HG03565 (cell line): ENCODE measurements around the gene RIC8B.

Source experiments
- ATAC-seq: cut with Tn5 transposase; IDR thresholded peaks from one replicate; pipeline ENCODE4 v1.9.1; 2021; ENCODE audit warnings: mild to moderate bottlenecking, moderate library complexity; ENCODE audit not compliant: unreplicated experiment

The RIC8B gene

DNA sequence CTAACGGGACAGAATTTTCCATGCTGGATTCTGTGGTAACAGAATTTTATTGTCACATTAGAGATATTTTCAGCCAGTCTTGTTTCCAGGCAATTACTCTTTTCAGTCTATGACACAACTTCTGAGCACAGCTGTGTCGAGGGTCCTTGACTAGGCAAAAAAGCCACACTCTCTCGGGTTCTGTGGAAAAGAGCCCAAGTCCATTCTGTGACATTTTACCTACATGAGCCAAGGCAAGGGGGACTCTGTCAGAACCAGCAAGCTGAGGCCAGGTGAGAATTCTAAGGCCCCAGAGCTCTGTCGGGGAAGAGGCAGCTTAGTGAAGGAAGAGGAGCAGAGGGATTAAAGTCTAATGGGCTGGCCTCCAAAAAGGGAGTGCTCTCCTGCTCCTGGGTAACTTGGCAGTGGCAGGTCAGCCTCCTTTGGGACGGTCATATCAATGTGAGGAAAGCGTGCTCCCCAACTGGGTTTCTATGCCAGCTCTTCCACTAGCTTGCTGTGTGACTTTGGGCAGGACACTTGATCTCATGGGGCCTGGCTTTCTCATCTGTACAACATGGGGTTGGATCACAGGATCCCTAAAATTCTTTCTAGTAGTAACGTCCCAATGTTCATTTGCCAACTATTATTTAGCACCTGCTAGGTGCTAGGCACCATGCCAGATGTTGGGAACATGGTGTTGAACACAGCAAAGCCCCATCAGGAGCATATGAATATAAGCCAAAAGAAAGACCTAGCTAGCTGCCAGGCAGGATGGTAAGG, 16.0 kb upstream of the RIC8B start:
- no peak for ATAC-seq

DNA sequence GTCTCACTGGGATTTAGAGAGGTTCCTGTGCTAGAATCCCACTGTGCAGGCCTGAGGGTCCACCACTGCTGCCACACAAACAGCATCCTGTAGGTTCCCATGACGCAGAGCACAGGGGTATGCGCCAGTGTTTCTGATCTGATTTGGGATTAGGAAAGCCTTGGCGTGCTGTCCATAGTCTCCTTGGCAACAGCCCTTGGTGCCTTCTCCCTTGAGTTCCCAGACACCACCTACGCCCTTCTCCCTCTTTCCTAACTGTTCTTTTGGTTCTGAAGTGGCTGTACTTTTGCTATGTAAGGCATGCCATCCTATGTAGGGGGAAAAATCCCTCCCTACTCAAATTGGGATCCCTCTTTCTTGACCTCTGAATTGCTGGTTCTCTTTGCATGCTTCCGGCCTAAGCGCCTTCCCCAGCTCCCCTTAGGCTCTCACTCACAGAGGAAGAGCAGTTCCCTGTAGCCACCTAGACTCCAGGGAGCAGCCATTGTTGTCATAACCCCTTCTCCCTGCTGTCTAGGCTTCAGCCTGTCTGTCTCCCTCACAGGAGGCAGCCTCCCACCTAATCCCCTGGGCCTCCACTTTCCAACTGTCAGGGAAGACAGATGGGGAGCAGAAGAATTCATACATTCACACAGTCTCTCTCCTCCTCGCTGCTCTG, 14.8 kb upstream of the RIC8B start:
- ATAC-seq, result no peak

DNA sequence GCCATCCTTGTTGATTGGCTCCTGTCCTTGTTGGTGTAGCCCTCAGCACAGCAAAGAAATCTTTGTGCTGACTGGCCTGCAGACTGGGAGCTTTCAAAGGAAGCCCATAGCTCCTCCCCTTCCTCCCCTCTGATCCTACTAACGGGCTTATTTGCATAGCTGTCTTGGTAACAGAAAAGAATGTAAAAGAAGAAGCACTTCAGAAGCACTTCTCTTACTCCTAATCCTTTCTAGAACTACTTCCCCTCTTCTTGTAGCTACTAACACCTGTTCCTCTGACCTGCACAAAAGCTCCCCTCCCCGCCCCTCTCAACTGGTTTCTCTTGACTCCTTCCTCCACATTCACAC, 14.3 kb upstream of the RIC8B start:
- ATAC-seq, result peak; percentile 98

DNA sequence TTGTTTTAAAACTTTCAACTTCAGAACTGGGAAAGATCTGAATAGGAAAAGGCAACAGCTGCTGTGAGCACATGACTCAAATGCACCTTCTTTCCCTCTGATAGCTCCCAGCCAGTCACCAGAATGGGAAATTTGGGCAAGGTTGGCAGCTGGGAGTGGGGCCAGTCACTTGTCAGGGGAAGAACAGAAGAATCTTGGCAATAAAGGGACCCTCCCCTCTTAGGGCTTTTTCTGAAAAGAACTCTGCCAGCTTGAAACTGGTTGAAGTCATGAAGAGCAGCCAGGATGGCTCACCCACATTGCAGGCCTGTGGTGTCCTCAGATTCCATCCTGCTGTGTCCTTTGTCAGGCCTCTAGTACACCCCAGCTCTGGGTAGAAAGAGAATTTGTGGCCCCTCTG, 10.3 kb upstream of the RIC8B start:
- no peak for ATAC-seq

DNA sequence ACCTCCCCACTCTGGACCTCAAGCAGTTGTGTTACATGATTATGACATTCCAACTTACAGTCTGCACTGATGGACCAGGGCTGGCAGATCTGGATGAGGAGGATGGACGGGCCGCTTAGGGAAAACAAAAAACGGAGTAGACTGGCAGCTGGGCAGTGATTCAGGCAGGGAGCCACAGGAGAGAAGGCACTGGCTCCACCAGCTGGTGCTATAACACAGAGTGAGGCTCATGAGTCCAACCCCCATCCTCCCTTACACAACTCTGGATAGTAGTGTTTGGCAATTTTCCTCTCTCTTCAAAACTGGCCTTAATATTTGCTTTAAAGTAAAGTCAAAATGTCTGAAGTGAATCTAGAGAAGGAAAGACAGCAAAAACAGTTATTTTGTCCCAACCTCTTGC, 9.7 kb upstream of the RIC8B start:
- ATAC-seq, result no peak

DNA sequence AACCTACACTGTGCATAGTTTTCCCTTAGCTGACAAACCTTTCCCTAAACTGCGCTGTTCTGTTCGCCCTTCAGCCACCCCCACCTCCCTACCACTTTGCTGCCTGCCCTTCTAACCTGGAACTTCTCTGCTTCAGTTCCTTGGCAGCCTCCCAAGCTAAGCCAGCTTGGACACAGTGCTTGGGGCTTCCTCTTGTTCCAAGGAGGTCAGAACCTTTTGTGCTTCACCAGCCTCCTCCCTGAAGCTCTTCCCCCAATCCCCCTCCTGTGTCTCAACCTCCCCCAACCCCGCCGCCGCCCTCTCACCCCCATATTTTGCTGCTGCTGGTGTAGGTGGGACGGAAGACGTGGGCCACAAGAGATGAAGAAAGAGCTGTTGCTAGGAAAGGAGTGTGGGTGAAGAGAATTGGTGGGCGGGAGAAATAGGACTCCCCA, 8.1 kb upstream of the RIC8B start:
- ATAC-seq, result no peak

DNA sequence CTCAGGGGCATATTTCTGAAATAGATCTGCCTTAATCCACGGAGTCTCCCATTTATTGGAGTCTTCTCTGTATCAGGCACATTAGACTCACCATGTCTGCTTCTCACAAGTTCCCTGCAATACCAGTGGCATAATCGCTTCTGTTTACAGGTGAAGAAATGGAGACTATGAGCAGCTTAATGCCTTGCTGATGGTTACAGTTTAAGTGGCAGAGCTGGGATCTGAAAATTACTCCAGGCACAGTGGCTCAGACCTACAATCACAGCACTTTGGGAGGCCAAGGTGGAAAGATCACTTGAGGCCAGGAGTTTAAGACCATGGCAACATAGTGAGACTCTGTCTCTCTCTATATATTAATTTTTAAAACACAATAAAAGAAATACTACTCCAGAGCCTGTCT, 7.3 kb upstream of the RIC8B start:
- ATAC-seq, result no peak

DNA sequence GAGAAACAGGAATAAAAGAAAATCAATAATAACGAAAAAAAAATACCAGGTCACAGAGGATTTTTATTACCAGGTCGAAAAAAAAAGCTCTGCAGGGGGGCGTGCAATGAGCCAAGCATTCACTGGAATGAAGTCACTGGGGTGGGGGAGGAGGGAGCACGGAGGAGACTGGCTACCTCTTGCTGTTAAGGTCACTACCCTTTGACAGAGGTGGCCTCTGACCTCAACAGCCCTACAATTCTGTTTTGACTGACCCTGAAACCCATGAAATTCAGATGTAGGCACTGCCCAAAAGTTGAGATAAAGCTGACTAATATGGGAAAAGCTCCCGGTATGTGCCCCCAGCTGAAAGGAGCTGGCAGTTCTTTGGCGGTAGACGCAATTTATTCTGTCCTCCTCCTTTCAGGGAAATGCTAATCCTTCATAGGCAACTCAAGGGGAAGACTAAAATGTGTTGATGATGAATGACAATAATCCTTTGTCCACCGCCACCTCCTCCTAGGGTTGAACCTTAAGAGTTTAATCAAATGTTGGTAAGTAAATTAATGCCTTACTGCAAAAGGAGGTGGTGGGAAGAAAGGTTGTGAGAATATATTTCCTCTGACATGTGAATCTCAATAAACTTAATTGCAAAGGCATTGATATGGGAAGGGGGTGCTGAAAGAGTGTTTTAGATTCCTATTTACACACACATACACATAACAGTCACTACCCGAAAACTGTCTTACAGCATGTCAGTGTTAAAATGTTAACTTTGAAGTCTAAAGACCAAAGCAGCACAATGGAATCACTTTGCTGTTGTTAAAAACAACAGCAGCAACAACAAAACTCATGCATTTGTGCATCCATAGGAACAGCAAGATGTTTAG, 6.3 kb upstream of the RIC8B start:
- ATAC-seq, result no peak

DNA sequence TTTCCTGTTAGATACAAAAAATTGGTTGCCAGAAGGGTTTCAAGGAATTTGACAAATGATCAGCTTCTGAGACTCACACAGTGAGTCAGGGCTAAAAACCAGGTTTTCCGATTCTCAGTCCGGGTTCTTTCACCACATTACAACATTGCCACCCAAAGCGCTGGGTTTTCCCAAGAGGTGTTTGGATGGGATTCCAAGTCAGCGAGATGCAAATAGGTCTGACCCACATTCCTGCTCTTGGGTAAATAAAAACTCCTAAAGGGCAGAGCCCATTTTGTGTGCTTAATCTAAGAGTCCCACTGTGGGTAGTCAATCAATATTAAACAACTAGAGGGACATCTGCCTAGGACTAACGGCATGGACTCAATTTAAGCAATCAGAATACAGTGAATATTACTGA, 5.4 kb upstream of the RIC8B start:
- ATAC-seq, result no peak

DNA sequence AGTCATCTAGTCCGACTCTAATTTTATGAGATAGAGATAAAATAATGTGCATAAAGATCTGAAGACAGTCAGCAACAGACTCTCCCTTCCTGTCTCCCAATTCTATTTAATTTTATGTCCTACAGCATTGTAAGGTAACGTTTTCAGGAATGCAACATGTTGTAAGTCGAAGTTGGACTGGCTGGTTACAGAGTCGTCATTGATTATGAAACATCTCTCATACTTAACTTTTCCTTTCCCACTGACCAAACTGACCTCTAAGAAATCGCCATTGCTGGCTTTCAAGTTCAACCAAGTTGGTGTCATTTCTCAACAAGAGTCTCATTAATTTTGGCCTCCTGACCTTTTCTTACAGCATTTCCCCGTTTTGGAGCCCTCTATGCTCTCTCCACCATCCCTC, 4.9 kb upstream of the RIC8B start:
- ATAC-seq, result no peak

DNA sequence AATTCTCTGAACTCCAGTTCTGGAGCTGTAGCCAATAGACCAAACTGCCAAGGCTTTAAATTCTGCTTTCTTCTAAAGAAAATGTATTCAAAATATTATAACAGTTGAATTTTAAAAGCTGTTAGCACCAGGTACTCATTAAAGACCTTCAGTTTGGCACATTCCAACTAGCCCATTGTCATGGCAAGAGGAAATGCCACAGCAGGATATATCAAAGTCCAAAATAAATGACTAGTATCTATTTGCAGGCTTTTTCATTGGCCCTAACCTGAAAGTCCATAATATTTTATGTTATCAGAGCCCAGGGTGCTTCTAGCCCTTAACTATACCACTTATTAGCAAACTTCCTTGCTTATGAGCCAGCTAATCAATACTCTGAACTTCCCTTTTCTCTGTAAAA, 3.1 kb upstream of the RIC8B start:
- no peak for ATAC-seq

DNA sequence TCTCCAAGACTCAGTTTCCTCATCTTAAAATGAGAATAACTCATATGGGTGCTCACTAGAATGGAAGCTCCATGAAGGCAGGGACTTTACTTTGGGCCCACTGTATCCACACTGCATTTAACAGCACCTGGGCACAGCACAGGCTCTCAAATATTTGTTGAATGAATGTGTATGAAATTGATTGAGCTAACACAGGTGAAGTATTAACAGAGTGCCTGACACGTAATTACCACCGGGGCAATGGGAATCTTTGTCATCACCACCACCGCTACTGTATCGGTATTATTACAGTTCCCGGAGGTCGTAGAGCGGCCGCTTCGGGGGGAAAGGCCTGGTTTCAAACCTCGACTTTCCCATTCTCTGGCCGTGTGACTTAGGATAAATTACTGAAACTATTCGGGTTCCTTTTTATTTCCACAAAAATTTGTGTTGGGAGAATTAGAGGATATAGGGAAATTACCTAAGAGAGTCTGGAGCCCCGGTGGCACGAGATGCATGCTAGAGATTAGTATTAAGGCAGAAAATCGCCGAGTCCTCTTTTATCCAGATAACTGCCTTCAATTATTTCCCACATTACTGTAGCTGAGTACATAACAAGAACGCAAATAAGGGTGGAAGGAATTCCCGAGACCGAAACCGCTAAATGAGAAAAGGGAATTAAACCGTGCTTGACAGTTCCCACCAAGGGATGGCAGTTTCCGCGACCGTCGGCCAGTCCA, 1.0 kb upstream of the RIC8B start:
- ATAC-seq, result no peak

DNA sequence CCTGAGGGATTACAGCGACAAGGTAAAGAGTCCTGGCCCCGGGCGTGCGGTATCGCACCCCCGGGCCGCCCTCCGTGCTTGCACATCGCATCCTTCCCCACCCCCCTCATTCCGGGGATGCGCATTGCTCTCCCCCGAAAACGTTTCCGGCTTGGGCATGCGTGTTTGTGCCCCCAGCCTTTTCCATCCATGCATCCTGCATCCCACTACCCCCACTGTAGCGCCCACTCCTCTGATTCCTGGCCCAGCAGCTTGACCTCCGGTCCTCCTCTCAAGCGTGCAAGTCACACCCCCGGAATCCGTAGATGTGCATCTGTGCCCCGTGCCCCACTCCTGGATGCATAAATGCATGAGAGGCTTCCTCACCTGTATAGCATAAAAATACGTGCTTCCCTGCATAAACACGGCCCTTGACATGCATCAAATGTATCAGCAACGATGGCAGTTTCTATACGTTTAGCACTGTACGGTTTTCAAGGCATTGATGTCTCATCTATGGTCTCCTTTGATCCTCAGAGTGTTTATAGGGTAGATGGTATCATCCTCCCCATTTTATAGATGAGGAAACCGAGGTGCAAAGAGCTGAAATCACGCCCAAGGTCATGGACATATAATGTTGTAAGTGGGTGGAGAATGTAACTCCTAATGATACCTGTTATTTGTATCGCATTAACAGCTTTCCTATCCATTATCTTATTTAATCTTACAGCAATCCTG, 484 bp downstream of the RIC8B start:
- no peak for ATAC-seq

DNA sequence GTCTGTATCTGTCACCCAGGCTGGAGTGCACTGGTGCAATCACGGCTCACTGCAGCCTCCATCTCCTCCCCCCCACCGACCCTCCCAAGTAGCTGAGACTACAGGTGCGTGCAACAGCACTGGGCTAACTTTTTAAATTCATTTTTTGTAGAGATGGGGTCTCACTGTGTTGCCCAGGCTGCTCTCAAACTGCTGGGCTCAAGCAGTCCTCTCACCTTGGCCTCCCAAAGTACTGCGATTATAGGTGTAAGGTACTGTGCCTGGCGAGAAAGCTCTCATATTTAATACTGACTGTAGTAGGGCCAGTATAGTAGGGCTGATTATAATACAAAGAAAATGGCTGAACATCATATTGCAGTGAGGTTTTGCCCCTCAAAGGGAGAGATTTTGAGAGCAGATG, 2.4 kb downstream of the RIC8B start:
- no peak for ATAC-seq

DNA sequence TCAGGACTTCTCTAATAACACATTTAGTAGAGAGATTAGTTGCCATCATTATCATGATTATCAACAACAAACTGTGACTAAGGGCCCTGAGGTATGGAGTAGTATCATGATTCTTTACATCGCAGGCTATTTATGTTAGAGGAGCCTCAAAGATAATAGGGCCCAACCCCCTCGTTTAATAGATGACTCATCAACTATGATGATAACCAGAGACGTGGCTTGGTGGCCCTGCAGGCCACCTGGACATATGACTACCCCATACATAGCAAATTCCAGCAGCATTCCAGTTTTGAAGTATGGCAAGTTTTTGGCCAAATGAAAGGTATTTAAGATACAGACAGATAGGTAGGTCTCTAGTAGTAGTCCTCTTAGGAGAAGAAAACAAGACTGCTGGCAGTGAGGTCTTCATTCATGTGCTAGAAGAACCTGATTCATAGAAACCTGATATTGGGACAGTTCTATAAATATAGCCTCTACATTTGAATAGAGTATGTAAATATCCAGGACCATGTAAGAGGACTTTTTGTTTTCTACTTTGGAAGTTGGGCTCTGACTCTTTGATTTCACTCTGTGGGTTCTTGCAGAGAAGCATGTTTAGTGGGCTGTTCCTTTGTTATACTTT, 5.6 kb downstream of the RIC8B start:
- no peak for ATAC-seq

DNA sequence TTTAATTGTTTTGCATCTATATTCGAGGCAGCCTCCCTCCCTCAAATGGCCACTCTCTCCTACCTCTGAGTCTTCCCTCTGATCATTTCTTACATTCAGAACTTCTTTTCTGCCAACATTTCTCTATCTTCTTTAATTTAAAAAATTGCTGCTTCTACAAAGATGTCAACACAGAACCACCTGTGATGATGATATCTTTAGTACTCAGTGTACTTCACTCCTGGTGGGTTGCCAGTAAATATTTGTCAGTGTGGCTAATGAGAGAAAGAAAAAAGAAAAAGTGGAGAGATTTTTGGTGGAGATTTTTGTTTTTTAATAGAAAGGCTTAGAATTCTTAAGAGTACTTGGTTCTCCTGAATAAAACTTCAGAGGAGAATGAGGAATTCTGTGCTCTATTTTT, 8.1 kb downstream of the RIC8B start:
- no peak for ATAC-seq

DNA sequence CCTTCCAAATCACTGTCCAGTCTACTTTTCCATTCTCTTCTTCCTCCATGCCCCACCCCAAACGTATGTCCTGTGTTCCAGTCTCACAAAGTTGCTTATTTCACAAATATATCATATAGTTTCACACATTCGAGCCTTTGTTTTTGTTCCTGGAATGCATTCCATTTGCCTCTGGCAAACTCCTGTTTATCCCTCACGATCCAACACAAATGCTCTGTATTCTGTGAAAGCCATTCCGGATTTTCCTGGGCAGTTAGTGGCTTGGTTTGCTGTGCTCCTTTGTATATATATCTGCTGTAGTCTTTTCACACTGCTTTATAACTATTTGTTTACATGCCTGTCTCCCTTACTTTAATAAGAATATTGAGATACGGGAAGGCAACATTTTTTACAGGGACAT, 9.0 kb downstream of the RIC8B start:
- ATAC-seq, result no peak

DNA sequence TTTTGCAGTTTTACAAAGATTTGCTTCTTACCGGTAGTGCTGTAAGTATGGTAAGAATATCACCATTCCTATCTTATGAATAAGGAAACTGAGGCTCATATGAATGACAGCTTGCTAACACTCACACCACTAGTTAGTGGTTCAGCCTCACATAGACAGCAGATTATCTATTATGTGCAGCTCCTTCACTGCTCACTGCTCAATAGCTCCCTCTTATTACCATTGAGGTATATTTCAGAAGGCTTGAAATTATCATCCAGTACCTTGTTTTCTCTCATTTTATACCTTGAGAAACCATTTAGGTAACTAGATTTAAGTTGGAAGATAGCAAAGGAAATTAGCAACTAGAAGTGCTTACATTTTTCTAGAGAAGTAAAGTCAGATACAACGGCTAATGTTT, 15.5 kb downstream of the RIC8B start:
- ATAC-seq, result no peak

DNA sequence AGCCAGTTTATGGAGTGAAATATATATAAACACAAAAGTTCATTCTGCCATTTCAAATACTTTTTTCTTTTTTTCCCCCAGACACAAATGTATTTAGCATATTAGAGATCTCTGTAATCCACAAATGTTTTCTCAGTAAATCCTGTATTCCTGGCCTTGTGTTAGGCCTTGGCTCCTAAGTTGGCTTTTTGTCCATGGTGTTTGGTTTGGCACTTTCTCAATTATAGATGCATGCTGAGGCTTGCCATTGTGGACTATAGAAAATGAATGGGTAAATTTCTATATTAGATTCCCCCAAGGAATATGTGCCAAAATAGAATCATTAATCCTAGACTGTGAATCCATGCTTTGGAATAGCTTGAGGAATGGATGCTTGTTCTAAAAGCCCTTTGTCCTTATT, 17.0 kb downstream of the RIC8B start:
- ATAC-seq, result no peak

DNA sequence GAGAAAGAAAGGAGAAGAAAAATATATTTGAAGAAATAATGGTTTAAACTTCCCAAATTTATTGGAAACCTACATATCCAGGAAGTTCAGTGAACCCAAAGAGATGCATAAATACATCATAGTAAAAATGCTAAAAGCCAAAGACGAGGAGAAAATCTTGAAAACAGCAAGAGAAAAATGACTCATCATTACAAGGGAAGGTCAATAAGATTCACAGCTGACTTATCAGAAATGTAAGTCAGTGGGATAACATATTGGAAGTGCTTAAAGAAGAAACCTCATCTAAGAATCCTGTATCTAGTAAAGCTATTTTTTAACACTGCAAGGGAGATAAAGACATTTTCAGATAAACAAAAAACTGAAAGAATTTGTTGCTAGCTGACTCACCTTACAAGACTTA, 19.9 kb downstream of the RIC8B start:
- no peak for ATAC-seq
